ENCODE results near the gene S100A2.
A peak's percentile ranks its signal among the peaks of the same experiment; 100 is the strongest.

The S100A2 gene

DNA sequence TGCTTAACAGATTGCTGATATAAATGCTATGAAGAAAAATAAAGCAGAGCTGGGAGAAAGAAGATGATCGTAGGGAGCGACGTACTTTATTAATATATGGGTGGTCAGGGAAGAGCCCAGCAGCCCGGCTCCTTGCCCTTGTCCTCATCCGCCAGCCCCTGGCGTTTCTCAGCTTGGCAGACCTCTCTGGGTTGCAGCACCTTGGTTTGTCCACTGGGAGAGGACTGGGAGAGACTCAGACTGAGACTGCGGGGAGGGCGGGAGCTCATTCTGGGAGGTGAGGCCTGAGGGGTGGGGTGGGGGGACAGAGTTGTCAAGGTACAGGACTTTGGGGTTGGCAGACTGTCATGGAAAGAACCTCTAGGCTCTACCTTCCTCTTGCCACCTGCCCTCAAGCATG, 13.3 kb downstream of the S100A2 start:
- DNase-seq (ENCODE audit: low read depth) = no peak
- no peak overlapping the region for H3K4me3 ChIP-seq (ENCODE audit: control insufficient read depth, low read depth, low read length)
- TF ChIP-seq, protein P1, sequence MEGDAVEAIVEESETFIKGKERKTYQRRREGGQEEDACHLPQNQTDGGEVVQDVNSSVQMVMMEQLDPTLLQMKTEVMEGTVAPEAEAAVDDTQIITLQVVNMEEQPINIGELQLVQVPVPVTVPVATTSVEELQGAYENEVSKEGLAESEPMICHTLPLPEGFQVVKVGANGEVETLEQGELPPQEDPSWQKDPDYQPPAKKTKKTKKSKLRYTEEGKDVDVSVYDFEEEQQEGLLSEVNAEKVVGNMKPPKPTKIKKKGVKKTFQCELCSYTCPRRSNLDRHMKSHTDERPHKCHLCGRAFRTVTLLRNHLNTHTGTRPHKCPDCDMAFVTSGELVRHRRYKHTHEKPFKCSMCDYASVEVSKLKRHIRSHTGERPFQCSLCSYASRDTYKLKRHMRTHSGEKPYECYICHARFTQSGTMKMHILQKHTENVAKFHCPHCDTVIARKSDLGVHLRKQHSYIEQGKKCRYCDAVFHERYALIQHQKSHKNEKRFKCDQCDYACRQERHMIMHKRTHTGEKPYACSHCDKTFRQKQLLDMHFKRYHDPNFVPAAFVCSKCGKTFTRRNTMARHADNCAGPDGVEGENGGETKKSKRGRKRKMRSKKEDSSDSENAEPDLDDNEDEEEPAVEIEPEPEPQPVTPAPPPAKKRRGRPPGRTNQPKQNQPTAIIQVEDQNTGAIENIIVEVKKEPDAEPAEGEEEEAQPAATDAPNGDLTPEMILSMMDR (conservative IDR thresholded peaks at IDR 0.05; ENCODE audit: control insufficient read depth, insufficient read depth, low read depth, low read length) = no peak

DNA sequence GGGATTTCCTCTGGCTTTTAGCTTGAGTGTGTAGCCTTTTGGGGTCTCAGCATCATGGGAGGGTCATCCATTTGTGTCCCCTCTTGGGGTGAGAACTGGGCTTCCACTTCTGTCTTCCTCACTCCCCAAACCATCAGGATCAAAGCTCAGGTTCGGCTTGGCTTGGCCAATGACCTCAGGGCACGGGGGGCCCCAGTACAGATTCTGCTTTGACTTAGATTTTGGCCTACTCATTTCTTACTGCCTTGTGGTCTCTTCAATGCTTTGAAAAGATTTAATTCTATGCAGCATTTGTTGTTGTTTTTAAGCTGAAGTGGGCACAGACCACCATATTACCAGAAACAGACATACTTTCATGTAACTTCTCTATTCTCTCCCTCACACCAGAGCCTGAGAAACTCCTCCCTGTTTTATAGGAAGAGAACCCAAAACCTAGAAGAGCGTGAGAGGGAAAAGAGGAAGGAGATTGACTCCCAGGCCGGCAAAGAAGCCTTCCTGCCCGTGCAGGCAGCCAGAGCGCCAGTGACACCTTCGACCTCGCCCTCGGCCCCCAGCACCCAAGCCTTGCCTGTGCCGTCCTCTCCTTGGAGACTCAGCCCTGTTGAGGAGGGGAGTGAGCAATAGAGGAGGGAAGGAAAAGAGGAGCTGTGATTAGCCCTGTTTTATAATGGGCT, 14.7 kb downstream of the S100A2 start:
- no peak for DNase-seq (ENCODE audit: low read depth)
- no peak overlapping the region for H3K4me3 ChIP-seq (ENCODE audit: control insufficient read depth, low read depth, low read length)
- TF ChIP-seq, protein P1 (conservative IDR thresholded peaks at IDR 0.05; ENCODE audit: control insufficient read depth, insufficient read depth, low read depth, low read length) = no peak

DNA sequence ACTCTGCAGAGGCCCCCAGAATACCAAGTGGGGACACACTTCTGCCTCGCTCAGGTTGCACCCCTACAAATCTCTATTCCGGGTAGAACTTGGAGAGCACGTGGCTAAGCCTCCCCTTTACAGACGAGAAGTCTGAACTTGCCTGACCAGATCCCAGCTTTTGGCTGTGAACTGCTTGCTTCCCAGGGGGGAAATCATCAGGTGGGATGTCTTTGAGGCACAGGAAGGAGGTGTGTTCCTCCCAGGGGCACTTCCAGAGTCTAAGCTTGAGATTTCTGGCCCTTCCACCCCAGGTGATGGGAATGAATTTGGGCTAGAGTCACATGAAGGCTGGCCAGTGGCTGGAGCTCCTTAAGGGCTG, 15.3 kb downstream of the S100A2 start:
- DNase-seq (ENCODE audit: low read depth) = no peak
- TF ChIP-seq, protein P1 (conservative IDR thresholded peaks at IDR 0.05; ENCODE audit: control insufficient read depth, insufficient read depth, low read depth, low read length) = no peak
- H3K4me3 ChIP-seq (ENCODE audit: control insufficient read depth, low read depth, low read length) = no peak overlapping the region

GRCh38 chr1:153549741-153550397, 15.8 kb downstream of the S100A2 start:
- H3K4me3 ChIP-seq (ENCODE audit: control insufficient read depth, low read depth, low read length) = no peak overlapping the region
- TF ChIP-seq, protein P1 (conservative IDR thresholded peaks at IDR 0.05; ENCODE audit: control insufficient read depth, insufficient read depth, low read depth, low read length) = no peak
- DNase-seq (ENCODE audit: low read depth) = no peak

- DNase-seq (ENCODE audit: low read depth) = peak; percentile 95
- H3K4me3 ChIP-seq (ENCODE audit: control insufficient read depth, low read depth, low read length) = no peak within 1 kb of the TSS
- TF ChIP-seq, protein P1 (conservative IDR thresholded peaks at IDR 0.05; ENCODE audit: control insufficient read depth, insufficient read depth, low read depth, low read length) = peak; percentile 16
Observed at GRCh38 chr1:153548722-153549688, 16.6 kb downstream of the S100A2 start, which contains the start of gene S100A3. TSS of gene S100A3 (minus strand) at chr1:153549258. CDS start at chr1:153548485, 773 bp downstream.
